GM12878 (cell line): ENCODE data around the gene HYAL1. TPM values are rescaled to one million over a fixed set of nuclear protein-coding genes. Genes with fewer than 3 reads are reported as not detected.
A peak's percentile ranks its signal among the peaks of the same experiment; 100 is the strongest.

Experiments used
- ATAC-seq: fragments of 200-7000 bp; cut with Tn5 transposase; 3 replicates; pipeline ENCODE4 v1.9.1; 2020; ENCODE audit warnings: mild to moderate bottlenecking, moderate library complexity
- BruUV-seq: library from RNA; stranded (reverse); fragments of 400-500 nt; replicated peaks from 2 replicates; lab custom pipeline; 2021; lab: Mats Ljungman, UMichigan
- CTCF ChIA-PET: fragments of 300-600 bp; sonication (Branson Sonifier 250); formaldehyde crosslinking; extraction: SDS; loops from one replicate; lab custom pipeline; 2021; ENCODE audit warnings: inconsistent platforms; lab: Yijun Ruan, JAX
- POLR2A ChIA-PET: fragments of 350-600 bp; formaldehyde crosslinking; extraction: SDS; loops from one replicate; lab custom pipeline; 2021; ENCODE audit warnings: inconsistent platforms; lab: Charles Lee
- RAD21 ChIA-PET: fragments of 300-600 bp; sonication (Branson Sonifier 250); formaldehyde crosslinking; loops from one replicate; lab custom pipeline; 2023; ENCODE audit warnings: antibody characterized with exemption; ENCODE audit not compliant: unreplicated experiment; lab: Charles Lee
- SMC1A ChIA-PET: fragments of 300-600 bp; sonication (Branson Sonifier 250); formaldehyde crosslinking; loops from one replicate; lab custom pipeline; 2023; ENCODE audit not compliant: unreplicated experiment, uncharacterized antibody; lab: Charles Lee
- DNase-seq: peaks from one replicate; pipeline ENCODE4 v3.0.0-alpha.2; 2011; ENCODE audit warnings: low read depth, low spot score
- FAIRE-seq: peaks from 3 replicates; lab custom pipeline; 2011; peaks lifted over from hg19 to GRCh38; lab: Jason Lieb, UNC
- H2AFZ ChIP-seq: 2 replicates; pipeline ENCODE4 v1.6.0; 2011; ENCODE audit warnings: low read depth, low read length, control low read depth; ENCODE audit not compliant: control insufficient read depth
- H3K27ac ChIP-seq: 2 replicates; pipeline ENCODE4 v1.5.1; 2011; ENCODE audit warnings: control low read depth; ENCODE audit not compliant: control insufficient read depth, insufficient read depth
- H3K27me3 ChIP-seq, 2 experiments: replicated peaks in 1 of 2; 2 replicates each; pipeline versions ENCODE4 v1.6.0 to v1.6.1; 2011; ENCODE audit warnings: low read length in 1 of 2; ENCODE audit not compliant: control insufficient read depth in 2 of 2, insufficient read depth in 2 of 2
- H3K36me3 ChIP-seq, 2 experiments: 2 replicates each; pipeline ENCODE4 v1.5.1; 2011; ENCODE audit warnings: low read length in 1 of 2; ENCODE audit not compliant: control insufficient read depth in 2 of 2, insufficient read depth in 2 of 2
- H3K4me1 ChIP-seq: 2 replicates; pipeline ENCODE4 v1.6.1; 2011; ENCODE audit warnings: mild to moderate bottlenecking, low read length, moderate library complexity, mixed read lengths; ENCODE audit not compliant: control insufficient read depth, insufficient read depth
- H3K4me2 ChIP-seq: 2 replicates; pipeline ENCODE4 v1.6.0; 2011; ENCODE audit warnings: control low read depth; ENCODE audit not compliant: control insufficient read depth, insufficient read depth
- H3K4me3 ChIP-seq: fragments of 200-600 bp; sonication (generic); 2 replicates; pipeline ENCODE4 v1.5.1; 2016
- H3K79me2 ChIP-seq: 2 replicates; pipeline ENCODE4 v1.6.0; 2011; ENCODE audit warnings: low read length; ENCODE audit not compliant: control insufficient read depth, insufficient read depth
- H3K9ac ChIP-seq: 2 replicates; pipeline ENCODE4 v1.8.0; 2011; ENCODE audit warnings: low read length, control low read depth, mixed read lengths; ENCODE audit not compliant: control insufficient read depth, insufficient read depth
- H3K9me3 ChIP-seq: replicated peaks from 3 replicates; pipeline ENCODE4 v1.5.1; 2011; ENCODE audit warnings: mild to moderate bottlenecking, low read length; ENCODE audit not compliant: control insufficient read depth, insufficient read depth
- H4K20me1 ChIP-seq: 2 replicates; pipeline ENCODE4 v1.6.0; 2011; ENCODE audit not compliant: control insufficient read depth, insufficient read depth
- SPI1 ChIP-seq: IDR thresholded peaks from 2 replicates; pipeline ENCODE4 v1.6.1; 2011; ENCODE audit warnings: low read depth, mild to moderate bottlenecking, low read length, moderate library complexity, borderline replicate concordance; ENCODE audit not compliant: insufficient read depth
- WGBS: methylation state at CpG from one replicate; pipeline ENCODE4 v1.1.6; 2016; ENCODE audit warnings: low lambda C conversion rate; ENCODE audit not compliant: insufficient replicate concordance, insufficient coverage; ENCODE audit errors: missing lambda C conversion rate; 5-methylcytosine and 5-hydroxymethylcytosine counted together
- in situ Hi-C: fragments of 300-500 bp; cut with MboI; formaldehyde crosslinking; loops from 9 replicates; pipeline ENCODE4 v1.14.3; 2018; ENCODE audit warnings: mixed read lengths
- intact Hi-C: fragments of 100-400 bp; cut with micrococcal nuclease; formaldehyde crosslinking; loops from one replicate; pipeline ENCODE4 v1.14.2; 2022; ENCODE audit not compliant: unreplicated experiment
- polyA plus RNA-seq, 11 experiments: library from polyadenylated mRNA; depleted of rRNA in 4 of 11; unstranded in 6 of 11; stranded (reverse) in 5 of 11; fragments of >200 nt; fragmentation: Nextera tagmentation in 4 of 11; fragmentation: Illumina TruSeq in 1 of 11; extraction: Ambion mirVana in 4 of 11; extraction: Trizol in 1 of 11; gene quantifications; 1 replicate in 1 of 11; 2 replicates in 10 of 11; pipeline versions ENCODE4 v1.2.1 to v1.2.3, GENCODE V29; 2011 to 2016; ENCODE audit warnings: inconsistent platforms in 2 of 11, missing spikeins in 2 of 11, low read depth in 1 of 11
- total RNA-seq, 4 experiments: library from RNA; depleted of rRNA in 3 of 4; stranded (reverse); fragments of >200 nt in 3 of 4; fragmentation: Illumina TruSeq in 1 of 4; extraction: Trizol in 1 of 4; gene quantifications; 2 replicates each; pipeline versions ENCODE4 v1.2.1 to v1.2.3, GENCODE V29; 2013 to 2021
- TF ChIP-seq, protein P1 (sequence below): fragments of 150-350 bp; IDR thresholded peaks from 2 replicates; pipeline ENCODE4 v1.6.1; 2016; ENCODE audit warnings: low read depth, low read length

HYAL1 gene
- total and polyA plus RNA-seq, 10 of the 15 experiments (the other 5 are each of a cell fraction or from before 2014, with no cell fraction given), result 0.04 to 0.55 (median 0.18) TPM; not detected in 2

DNA sequence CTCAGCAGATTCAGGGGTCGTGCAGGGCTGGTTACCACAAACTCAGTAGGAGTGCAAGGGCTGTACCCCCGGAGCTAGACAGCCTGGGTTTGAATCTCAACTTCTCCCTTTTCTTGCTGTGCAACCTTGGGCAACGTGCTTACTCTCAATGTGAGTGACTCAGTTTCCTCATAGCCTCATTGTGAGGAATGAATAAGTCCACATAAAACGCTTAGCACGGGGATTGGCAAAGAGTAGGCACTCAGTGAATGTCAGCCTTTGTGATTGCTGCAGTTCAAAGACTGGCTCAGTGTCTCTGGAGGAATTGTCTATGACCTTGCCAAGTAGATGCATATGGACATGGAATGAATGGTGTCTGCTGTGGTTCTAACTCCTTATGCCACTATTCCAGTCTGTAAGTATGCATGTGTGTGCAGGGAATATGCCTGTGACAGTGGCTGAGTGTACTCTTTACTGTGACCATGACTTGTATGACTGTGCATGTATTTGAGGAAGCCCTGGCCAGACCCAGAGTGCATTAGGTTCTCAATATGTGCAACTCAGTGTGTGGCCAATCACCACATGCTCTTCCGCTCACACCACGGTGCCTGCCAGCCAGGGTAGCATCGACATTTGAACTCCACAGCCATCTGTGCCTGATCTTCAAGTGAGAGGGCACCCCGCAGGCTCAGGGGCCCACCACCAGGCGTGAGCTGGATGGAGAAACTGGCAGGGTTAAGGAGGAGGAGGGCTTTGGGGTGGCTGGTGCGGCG is 3.3 kb downstream of the HYAL1 start:
- in situ Hi-C loops, result no loop called here
- ChIA-PET POLR2A (interaction anchor here (0.5 to 2.7 kb wide), 15 partner anchors 9 to 830 kb away, joined by 3 to 30 read pairs (median 5); partner anchors contain the start of genes CYB561D2, DAG1, NPRL2 and RASSF1), SMC1A (interaction anchor here (0.7 to 2.3 kb wide), 7 partner anchors 17 to 72 kb away, joined by 3 to 9 read pairs (median 3); no protein-coding TSS in a partner anchor), RAD21 (interaction anchor here (0.7 to 2.2 kb wide), 8 partner anchors 10 to 53 kb away, joined by 3 to 15 read pairs (median 6); partner anchors contain the start of genes CYB561D2, NPRL2 and TUSC2), CTCF (interaction anchor here (0.7 to 3.5 kb wide), 12 partner anchors 18 to 242 kb away, joined by 3 to 22 read pairs (median 6); partner anchors contain the start of gene TUSC2)
- peak overlapping the region; percentile 68 for H3K27ac ChIP-seq
- H3K9me3 ChIP-seq, result no peaks in the 10 kb centered on the region
- peak; percentile 21 for ATAC-seq
- H2AFZ ChIP-seq, result peak overlapping the region; percentile 73
- no peaks in the 10 kb centered on the region for H3K27me3 ChIP-seq
- intact Hi-C loops, result loop anchor here (1.0 to 5.0 kb wide), 2 partner anchors 21 to 37 kb away; no protein-coding TSS in a partner anchor
- no peak for DNase-seq
- H3K36me3 ChIP-seq, result no peaks in the 10 kb centered on the region
- FAIRE-seq, result peak; percentile 35
- H4K20me1 ChIP-seq, result no peaks in the 10 kb centered on the region
- H3K4me1 ChIP-seq, result peaks cover 4% of the 10 kb centered on the region
- peak overlapping the region; percentile 64 for H3K9ac ChIP-seq
- peak overlapping the region; percentile 90 for H3K4me2 ChIP-seq
- TF ChIP-seq, protein P1, sequence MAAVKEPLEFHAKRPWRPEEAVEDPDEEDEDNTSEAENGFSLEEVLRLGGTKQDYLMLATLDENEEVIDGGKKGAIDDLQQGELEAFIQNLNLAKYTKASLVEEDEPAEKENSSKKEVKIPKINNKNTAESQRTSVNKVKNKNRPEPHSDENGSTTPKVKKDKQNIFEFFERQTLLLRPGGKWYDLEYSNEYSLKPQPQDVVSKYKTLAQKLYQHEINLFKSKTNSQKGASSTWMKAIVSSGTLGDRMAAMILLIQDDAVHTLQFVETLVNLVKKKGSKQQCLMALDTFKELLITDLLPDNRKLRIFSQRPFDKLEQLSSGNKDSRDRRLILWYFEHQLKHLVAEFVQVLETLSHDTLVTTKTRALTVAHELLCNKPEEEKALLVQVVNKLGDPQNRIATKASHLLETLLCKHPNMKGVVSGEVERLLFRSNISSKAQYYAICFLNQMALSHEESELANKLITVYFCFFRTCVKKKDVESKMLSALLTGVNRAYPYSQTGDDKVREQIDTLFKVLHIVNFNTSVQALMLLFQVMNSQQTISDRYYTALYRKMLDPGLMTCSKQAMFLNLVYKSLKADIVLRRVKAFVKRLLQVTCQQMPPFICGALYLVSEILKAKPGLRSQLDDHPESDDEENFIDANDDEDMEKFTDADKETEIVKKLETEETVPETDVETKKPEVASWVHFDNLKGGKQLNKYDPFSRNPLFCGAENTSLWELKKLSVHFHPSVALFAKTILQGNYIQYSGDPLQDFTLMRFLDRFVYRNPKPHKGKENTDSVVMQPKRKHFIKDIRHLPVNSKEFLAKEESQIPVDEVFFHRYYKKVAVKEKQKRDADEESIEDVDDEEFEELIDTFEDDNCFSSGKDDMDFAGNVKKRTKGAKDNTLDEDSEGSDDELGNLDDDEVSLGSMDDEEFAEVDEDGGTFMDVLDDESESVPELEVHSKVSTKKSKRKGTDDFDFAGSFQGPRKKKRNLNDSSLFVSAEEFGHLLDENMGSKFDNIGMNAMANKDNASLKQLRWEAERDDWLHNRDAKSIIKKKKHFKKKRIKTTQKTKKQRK, result no peak
- TF ChIP-seq SPI1, result peak; percentile 35; the same call in 1 of the 2 replicates
- BruUV-seq, result TSS peak; percentile 91
- 51% methylated on average over 12 of the region's 12 CpGs for WGBS
- H3K4me3 ChIP-seq, result peak overlapping the region; percentile 79
- peaks cover 2% of the 10 kb centered on the region; the same call in 1 of the 2 replicates for H3K79me2 ChIP-seq
